Embryonic facial prominence (tissue), 1 donor: ENCODE data around the gene CCL23.
"Not testable (repeated sequence)": the region's sequence is repeated elsewhere in the genome, so short reads cannot be mapped to it uniquely, and the experiment has no call there.

Experiments
- DNase-seq: peaks from one replicate; pipeline ENCODE4 v3.0.0-alpha.2; 2016; ENCODE audit errors: extremely low spot score

The CCL23 gene

GRCh38 chr17:36017799-36018198 lies at the start of gene CCL23:
TSS of gene CCL23 (minus strand) at chr17:36017972. CDS start at chr17:36017897, 75 bp downstream.
- DNase-seq: no peak

GRCh38 chr17:36066365-36066985 lies 48.7 kb upstream of the CCL23 start:
- no peak for DNase-seq

DNA sequence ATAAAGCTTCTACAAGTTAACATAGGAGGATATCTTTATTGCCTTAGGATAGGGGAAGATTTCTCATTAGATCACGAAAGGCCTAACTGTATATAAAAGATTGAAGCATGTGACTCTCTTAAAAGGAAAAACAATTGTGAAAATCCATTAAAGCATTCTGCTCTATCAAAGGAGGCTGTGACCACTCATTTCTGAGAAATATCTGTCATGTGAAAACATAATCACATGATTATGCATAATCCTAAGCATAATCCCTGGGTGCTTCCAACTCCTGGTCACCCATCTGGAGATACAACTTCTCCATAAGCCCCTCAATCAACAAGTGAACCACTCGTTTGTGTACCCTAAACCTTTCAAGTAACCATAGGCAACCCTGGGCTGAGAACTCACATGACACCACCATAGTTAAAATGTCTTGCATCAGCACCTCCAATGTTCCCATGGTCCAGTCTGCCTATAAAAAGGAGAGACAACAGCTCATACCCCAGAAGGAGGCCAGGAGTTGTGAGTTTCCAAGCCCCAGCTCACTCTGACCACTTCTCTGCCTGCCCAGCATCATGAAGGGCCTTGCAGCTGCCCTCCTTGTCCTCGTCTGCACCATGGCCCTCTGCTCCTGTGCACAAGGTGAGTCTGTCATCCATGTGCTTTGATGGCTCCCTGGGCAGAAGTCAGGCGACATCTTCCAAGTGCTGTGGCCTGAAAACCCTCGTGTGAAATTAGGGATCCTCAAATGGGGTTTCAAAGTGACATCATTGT lies 46.2 kb upstream of the CCL23 start, which contains the start of gene CCL18:
Gene CCL18, plus strand, starts transcription at position 487 of the 756 bp plus-strand sequence. Its CDS starts 71 bp downstream, at position 558.
- no peak for DNase-seq

DNA sequence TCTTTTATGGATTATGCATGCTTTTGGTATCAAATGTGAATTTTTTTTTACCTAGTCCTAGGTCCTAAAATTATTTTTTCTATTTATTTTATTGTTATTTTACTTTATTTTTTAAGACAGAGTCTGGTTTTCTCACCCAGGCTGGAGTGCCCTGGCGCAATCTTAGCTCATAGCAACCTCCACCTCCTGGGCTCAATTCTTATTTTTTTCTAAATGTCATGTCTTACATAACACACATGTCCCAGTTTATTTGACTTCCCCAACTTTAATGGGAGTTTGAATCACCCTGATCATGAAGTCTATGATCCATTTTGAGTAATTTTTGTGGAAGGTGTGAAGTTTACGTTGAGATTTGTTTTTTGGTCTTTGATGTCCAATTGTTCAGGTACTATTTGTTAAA lies 43.0 kb upstream of the CCL23 start:
- DNase-seq: no peak

DNA sequence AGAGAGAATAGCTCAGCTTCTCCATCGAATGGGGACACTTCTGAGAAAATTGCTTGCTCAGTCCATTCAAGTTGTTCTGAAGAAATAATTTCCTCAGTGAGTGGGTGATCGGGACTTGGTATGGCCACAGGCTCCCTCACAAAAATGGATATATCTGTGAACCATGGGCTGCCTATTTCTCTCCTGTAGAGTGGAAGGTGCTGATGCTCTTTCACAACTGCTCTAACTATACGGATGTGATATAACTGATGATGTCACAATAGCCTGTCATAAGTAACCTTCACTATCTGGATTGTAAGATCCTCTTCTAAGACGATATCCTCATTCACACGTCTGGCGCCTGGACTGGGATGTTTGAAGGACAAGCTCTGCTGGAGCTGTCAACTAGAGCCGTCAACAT lies 41.6 kb upstream of the CCL23 start:
- DNase-seq: no peak

DNA sequence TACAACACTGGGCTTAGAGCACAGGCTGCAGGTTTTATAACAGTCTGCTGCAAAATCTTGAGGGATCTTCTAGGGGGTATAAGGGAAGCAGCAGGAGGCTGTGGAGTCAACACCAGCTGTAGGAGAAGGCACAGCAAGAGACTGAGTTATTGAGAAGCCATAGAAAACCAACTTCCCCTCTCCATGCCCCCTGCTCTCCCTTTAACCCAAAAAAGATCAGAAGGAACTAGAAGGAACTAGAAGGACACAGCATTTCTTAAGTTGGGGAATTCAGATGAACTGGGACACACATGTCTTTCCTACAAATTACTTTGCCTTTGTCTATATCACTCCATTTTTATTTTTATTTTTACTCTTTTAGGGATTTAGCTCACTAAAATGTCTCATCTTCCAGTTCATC lies 40.1 kb upstream of the CCL23 start:
- no peak for DNase-seq

DNA sequence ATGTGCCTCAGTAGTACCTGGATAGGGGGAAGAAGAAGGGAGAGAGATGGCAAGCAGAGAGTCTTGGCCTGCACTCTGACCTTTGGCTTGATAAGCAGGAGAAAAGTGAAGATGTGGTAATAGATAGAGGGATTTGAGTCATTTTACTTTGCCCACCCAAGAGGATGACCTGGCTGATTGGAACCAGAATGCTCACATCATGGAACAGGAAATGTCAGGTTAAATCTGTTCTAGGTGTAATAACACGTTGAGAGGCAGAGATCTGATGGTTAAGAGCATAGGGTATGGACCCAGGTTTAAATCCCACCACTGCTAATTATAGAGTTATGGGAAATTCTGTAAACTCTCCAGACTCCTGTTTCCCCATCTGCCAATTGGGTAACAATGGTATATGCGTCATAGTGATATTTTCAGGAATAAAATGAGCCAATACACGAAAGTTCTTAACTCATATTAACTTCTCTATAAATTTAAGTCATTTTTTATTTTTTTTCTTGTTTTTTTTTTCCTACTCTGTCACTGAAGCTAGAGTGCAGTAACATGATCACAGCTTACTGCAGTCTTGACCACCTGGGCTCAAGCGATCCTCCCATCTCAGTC lies 38.2 kb upstream of the CCL23 start:
- DNase-seq: no peak

- DNase-seq: no peak
These were observed 37.4 kb upstream of the CCL23 start for GRCh38 chr17:36055171-36055570.

- DNase-seq: no peak
These were observed 31.9 kb upstream of the CCL23 start for GRCh38 chr17:36049643-36050042.

DNA sequence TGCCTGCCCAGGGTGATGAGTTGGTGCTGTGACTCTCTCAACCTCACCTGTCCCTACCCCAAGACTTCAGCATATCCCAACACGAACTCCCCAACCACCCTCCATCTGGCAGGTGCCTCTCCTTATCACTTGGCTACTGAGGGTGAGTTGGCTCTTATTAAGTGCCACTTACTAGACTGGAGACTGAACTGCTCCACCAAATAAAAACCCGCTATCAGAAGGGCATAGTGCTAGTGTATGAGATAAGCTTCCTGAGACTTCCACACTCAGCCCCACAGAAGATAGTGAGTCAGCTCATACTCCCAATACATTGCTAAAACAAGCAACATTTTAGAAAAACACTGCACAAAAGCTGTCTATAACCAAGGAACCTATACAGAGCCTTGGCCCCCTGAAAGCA lies 30.3 kb upstream of the CCL23 start:
- no peak for DNase-seq

- DNase-seq: no peak
These were observed 18.5 kb upstream of the CCL23 start for GRCh38 chr17:36036235-36036634.

- no peak for DNase-seq
These were observed 16.4 kb upstream of the CCL23 start for GRCh38 chr17:36034127-36034526.

DNA sequence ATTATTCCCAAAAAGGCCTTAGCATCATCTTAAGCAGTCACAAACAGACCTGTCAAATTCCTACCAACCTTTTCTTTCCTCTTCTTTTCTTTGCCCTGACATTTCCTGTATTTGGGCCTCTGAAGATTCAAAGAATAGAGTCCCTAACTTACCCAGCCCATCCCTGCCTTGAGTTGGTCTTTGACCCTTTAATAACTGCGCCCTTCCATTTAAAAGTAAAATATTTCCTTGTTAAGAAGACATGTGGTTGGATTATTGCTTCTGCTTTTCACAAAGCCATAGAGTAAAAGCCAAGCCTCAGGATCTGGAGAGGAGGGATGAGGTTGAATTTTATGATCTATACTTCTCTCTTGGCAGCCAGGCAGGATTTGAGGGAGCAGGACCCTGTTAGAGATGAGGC lies 13.2 kb upstream of the CCL23 start:
- no peak for DNase-seq

GRCh38 chr17:36027761-36028160 lies 10.0 kb upstream of the CCL23 start:
- no peak for DNase-seq

- DNase-seq: no peak
These were observed 6.5 kb upstream of the CCL23 start for GRCh38 chr17:36024106-36024869.

DNA sequence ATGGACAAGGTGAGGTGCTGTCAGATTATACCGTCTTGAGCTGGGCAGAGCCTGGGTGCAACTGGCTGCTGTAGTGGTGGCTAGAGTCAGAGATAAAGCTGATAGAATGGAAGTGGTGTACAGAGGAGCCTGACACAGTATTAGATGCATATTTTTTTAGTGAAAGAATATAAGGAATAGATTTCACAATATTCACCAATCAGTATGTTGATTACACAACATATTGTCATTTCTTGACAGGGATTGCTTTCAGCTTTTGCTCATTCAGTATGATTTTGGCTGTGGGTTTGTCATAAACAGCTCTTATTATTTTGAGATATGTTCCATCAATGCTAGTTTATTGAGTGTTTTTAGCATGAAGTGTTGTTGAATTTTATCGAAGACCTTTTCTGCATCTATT lies 1.7 kb upstream of the CCL23 start:
- no peak for DNase-seq

GRCh38 chr17:36016555-36016954 lies 1.2 kb downstream of the CCL23 start:
- DNase-seq: no peak

- not testable (repeated sequence) for DNase-seq
These were observed 1.9 kb downstream of the CCL23 start for GRCh38 chr17:36015895-36016294.

- no peak for DNase-seq
These were observed 2.8 kb downstream of the CCL23 start for GRCh38 chr17:36014946-36015345.

- no peak for DNase-seq
These were observed 6.6 kb downstream of the CCL23 start for GRCh38 chr17:36011201-36011600.

GRCh38 chr17:36008998-36009665 lies 8.6 kb downstream of the CCL23 start:
- no peak for DNase-seq
